Sigmoid colon (tissue), 7 donors: ENCODE results near the gene KCNH1. TPM values are rescaled to one million over a fixed set of nuclear protein-coding genes. Genes with fewer than 3 reads are reported as not detected.

Experiments used
- DNase-seq: peaks from one replicate; pipeline ENCODE4 v3.0.0-alpha.2; 2019
- H3K27ac ChIP-seq, 4 donors: fragments of 200-600 bp; sonication (generic); one replicate each; pipeline ENCODE4 v1.5.1; 2016 to 2019; ENCODE audit warnings: mild to moderate bottlenecking in 1 of 4
- H3K27me3 ChIP-seq, 3 donors: fragments of 200-600 bp; sonication (generic); one replicate each; pipeline ENCODE4 v1.5.1; 2019; ENCODE audit warnings: mild to moderate bottlenecking in 1 of 3
- H3K36me3 ChIP-seq, 4 donors: fragments of 200-600 bp; sonication (generic); one replicate each; pipeline ENCODE4 v1.5.1; 2016 to 2019
- H3K4me1 ChIP-seq, 4 donors: fragments of 200-600 bp; sonication (generic); one replicate each; pipeline ENCODE4 v1.5.1; 2017 to 2019
- H3K4me3 ChIP-seq, 4 donors: fragments of 200-600 bp; sonication (generic); one replicate each; pipeline ENCODE4 v1.5.1; 2017 to 2019; ENCODE audit warnings: mild to moderate bottlenecking in 2 of 4, moderate library complexity in 1 of 4
- H3K9me3 ChIP-seq, 4 donors: fragments of 200-600 bp in 3 of 4; sonication (generic) in 3 of 4; one replicate each; pipeline versions ENCODE4 v1.5.1 to v1.6.1; 2013 to 2019
- EP300 ChIP-seq, 4 donors: sonication (generic); formaldehyde crosslinking; IDR thresholded peaks; one replicate each; pipeline ENCODE4 v1.6.1; 2017; ENCODE audit warnings: antibody characterized with exemption in 4 of 4
- POLR2A ChIP-seq, 2 donors: fragments of 450-650 bp; IDR thresholded peaks; one replicate each; pipeline ENCODE4 v1.6.1; 2016; ENCODE audit warnings: antibody characterized with exemption in 2 of 2, mild to moderate bottlenecking in 2 of 2, moderate library complexity in 2 of 2
- POLR2AphosphoS5 ChIP-seq, 4 donors: sonication (generic); formaldehyde crosslinking; IDR thresholded peaks; one replicate each; pipeline ENCODE4 v1.6.1; 2017; ENCODE audit warnings: antibody characterized with exemption in 4 of 4
- WGBS, 2 donors: extraction: QIAGEN DNeasy Blood & Tissue Kit; methylation state at CpG; one replicate each; pipeline ENCODE4 v1.1.7; 2013; 5-methylcytosine and 5-hydroxymethylcytosine counted together
- intact Hi-C: fragments of 100-400 bp; cut with DNase I; formaldehyde crosslinking; loops from one replicate; pipeline ENCODE4 v1.15.1; 2023
- polyA plus RNA-seq, 3 donors: library from polyadenylated mRNA; stranded (reverse); fragments of 200-250 nt; gene quantifications; one replicate each; pipeline ENCODE4 v1.2.3, GENCODE V29; 2013
- total RNA-seq, 4 donors: library from RNA; depleted of rRNA; stranded (reverse); fragments of >200 nt; gene quantifications; one replicate each; pipeline ENCODE4 v1.1.0, GENCODE V29; 2016
- TF ChIP-seq, protein P1 (sequence below), 4 experiments: fragments of 450-650 bp in 3 of 4; fragments of 200-600 bp in 1 of 4; IDR thresholded peaks; one replicate each; pipeline ENCODE4 v1.5.1; 2016 to 2019; ENCODE audit warnings: antibody characterized with exemption in 4 of 4, mild to moderate bottlenecking in 3 of 4, moderate library complexity in 2 of 4
- donor health status: healthy with polysubstance abuse.
- donor health status: Bipolar disorder and iron deficiency.
- donor health status: healthy.

KCNH1 gene
- total and polyA plus RNA-seq, 7 donors, result 0.23 to 3.1 (median 0.55) TPM; not detected in 2

DNA sequence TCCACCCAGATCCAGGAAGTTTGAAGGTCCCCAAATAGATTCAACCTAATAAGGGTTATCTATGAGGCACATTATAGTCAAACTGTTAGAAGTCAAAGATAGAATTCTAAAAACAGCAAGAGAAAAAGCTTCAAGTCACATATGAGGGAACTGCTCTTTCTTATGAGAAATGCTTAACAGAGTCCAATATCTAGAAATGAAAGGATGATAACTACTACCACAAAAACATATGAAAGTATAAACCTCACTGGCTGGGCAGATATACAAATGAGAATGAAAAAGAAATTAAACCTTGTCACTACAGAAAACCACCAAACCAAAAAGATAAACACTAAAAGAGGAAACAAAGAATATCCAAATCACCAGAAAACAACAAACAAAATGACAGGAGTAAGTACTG is 201.8 kb downstream of the KCNH1 start:
- H3K27ac ChIP-seq, result no peak overlapping the region
- intact Hi-C loops, result no loop called here
- no peaks in the 10 kb centered on the region for H3K36me3 ChIP-seq
- H3K27me3 ChIP-seq, result no peaks in the 10 kb centered on the region
- no peak for DNase-seq
- no peak overlapping the region for H3K4me3 ChIP-seq
- H3K9me3 ChIP-seq, result no peaks in the 10 kb centered on the region
- TF ChIP-seq POLR2A (IDR thresholded peaks at IDR 0.05) (no peak), EP300 (IDR thresholded peaks at IDR 0.05) (no peak), POLR2AphosphoS5 (IDR thresholded peaks at IDR 0.05) (no peak)
- TF ChIP-seq, protein P1, sequence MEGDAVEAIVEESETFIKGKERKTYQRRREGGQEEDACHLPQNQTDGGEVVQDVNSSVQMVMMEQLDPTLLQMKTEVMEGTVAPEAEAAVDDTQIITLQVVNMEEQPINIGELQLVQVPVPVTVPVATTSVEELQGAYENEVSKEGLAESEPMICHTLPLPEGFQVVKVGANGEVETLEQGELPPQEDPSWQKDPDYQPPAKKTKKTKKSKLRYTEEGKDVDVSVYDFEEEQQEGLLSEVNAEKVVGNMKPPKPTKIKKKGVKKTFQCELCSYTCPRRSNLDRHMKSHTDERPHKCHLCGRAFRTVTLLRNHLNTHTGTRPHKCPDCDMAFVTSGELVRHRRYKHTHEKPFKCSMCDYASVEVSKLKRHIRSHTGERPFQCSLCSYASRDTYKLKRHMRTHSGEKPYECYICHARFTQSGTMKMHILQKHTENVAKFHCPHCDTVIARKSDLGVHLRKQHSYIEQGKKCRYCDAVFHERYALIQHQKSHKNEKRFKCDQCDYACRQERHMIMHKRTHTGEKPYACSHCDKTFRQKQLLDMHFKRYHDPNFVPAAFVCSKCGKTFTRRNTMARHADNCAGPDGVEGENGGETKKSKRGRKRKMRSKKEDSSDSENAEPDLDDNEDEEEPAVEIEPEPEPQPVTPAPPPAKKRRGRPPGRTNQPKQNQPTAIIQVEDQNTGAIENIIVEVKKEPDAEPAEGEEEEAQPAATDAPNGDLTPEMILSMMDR (IDR thresholded peaks at IDR 0.05), result no peak
- H3K4me1 ChIP-seq, result peaks cover 0 to 4% (median 0%) of the 10 kb centered on the region in 4 donors

DNA sequence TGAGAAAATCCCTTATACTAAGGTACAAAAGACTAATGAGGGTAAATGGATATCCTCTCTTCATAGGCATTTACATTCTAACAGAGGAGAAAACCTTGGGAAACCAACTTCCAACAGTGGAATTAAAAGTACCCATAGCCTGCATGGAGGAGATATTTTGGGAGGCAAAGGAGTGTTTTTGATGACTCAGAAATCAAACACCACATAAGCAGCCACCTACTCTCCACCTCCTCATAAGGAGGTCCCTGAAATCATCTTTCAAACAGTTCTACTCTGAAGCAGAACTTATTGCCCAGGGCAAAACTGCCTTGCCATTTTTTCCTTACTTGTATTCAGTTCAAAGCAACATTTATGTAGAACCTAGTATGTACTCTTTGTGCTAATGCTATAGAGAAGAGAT is 211.3 kb downstream of the KCNH1 start:
- Histone ChIP-seq H3K9me3 (peaks cover 0 to 4% (median under 1%) of the 10 kb centered on the region in 4 donors), H3K27me3 (no peaks in the 10 kb centered on the region), H3K4me3 (no peak overlapping the region), H3K27ac (no peak overlapping the region), H3K36me3 (no peaks in the 10 kb centered on the region), H3K4me1 (no peaks in the 10 kb centered on the region)
- DNase-seq, result no peak
- TF ChIP-seq, protein P1 (IDR thresholded peaks at IDR 0.05), result no peak
- no peak for TF ChIP-seq EP300 (IDR thresholded peaks at IDR 0.05)
- TF ChIP-seq POLR2A (IDR thresholded peaks at IDR 0.05), result no peak
- no peak for TF ChIP-seq POLR2AphosphoS5 (IDR thresholded peaks at IDR 0.05)
- intact Hi-C loops, result no loop called here

- H3K9me3 ChIP-seq, result peaks cover 0 to 4% (median under 1%) of the 10 kb centered on the region in 4 donors
- no peaks in the 10 kb centered on the region for H3K4me1 ChIP-seq
- intact Hi-C loops, result no loop called here
- no peaks in the 10 kb centered on the region for H3K27me3 ChIP-seq
- 64 to 78% methylated on average over 5 of the region's 5 CpGs for WGBS, 2 donors
- no peak overlapping the region for H3K4me3 ChIP-seq
- no peak for DNase-seq
- no peak overlapping the region for H3K27ac ChIP-seq
- H3K36me3 ChIP-seq, result no peaks in the 10 kb centered on the region
- TF ChIP-seq EP300 (IDR thresholded peaks at IDR 0.05) (no peak), POLR2A (IDR thresholded peaks at IDR 0.05) (no peak)
Observed at GRCh38 chr1:210920716-210921694, 212.9 kb downstream of the KCNH1 start.

- TF ChIP-seq POLR2A (IDR thresholded peaks at IDR 0.05) (no peak), POLR2AphosphoS5 (IDR thresholded peaks at IDR 0.05) (no peak), EP300 (IDR thresholded peaks at IDR 0.05) (no peak)
- intact Hi-C loops, result no loop called here
- Histone ChIP-seq H3K27me3 (no peaks in the 10 kb centered on the region), H3K4me1 (no peaks in the 10 kb centered on the region), H3K9me3 (peaks cover 0 to 1% (median under 1%) of the 10 kb centered on the region in 4 donors), H3K27ac (no peak overlapping the region), H3K36me3 (no peaks in the 10 kb centered on the region), H3K4me3 (no peak overlapping the region)
- DNase-seq, result no peak
Observed at GRCh38 chr1:210920258-210920657, 213.7 kb downstream of the KCNH1 start.

DNA sequence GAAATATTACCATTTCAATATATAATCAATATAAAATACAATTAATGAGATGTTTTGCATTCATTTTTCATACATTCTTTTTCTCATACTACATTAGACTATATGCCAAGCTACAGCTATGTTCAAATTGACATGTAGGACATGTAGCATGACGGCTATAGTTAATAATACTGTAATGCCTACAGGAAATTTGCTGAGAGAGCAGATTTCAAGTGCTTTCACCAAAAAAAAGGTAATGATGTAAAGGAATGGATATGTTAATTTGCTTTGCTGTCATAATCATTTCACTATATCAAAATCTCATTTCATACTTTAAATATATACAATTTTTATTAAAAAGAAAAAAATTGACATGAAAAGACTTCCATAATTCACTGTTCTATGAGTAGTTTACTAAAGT is 215.1 kb downstream of the KCNH1 start:
- DNase-seq, result no peak
- Histone ChIP-seq H3K27ac (no peak overlapping the region), H3K4me3 (no peak overlapping the region), H3K27me3 (no peaks in the 10 kb centered on the region), H3K36me3 (no peaks in the 10 kb centered on the region), H3K4me1 (no peaks in the 10 kb centered on the region), H3K9me3 (no peaks in the 10 kb centered on the region)
- intact Hi-C loops, result no loop called here
- WGBS, 2 donors, result 88 to 90% methylated on average over 1 of the region's 1 CpG
- TF ChIP-seq, protein P1 (IDR thresholded peaks at IDR 0.05), result no peak
- no peak for TF ChIP-seq POLR2A (IDR thresholded peaks at IDR 0.05)
- TF ChIP-seq EP300 (IDR thresholded peaks at IDR 0.05), result no peak
- no peak for TF ChIP-seq POLR2AphosphoS5 (IDR thresholded peaks at IDR 0.05)
